SHP77 (cell line): ENCODE results near the gene HYI.
A peak's percentile ranks its signal among the peaks of the same experiment; 100 is the strongest.
"Not testable (repeated sequence)": the region's sequence is repeated elsewhere in the genome, so short reads cannot be mapped to it uniquely, and the experiment has no call there.

Experiments used
- DNase-seq, 2 experiments: peaks; one replicate each; lab custom pipeline; 2025; lab: John Stamatoyannopoulos, UW

Gene HYI

GRCh38 chr1:43453442-43454269 is at the start of gene HYI:
HYI (minus strand) TSS chr1:43453931; CDS start chr1:43453793, 138 bp downstream.
- peak; percentile 75 to 77 for DNase-seq

GRCh38 chr1:43501806-43502205 is 48.1 kb upstream of the HYI start:
- not testable (repeated sequence) for DNase-seq

GRCh38 chr1:43499898-43500297 is 46.2 kb upstream of the HYI start:
- DNase-seq = peak; percentile 6 to 7

GRCh38 chr1:43495204-43495603 is 41.5 kb upstream of the HYI start:
- DNase-seq = no peak

- no peak for DNase-seq
Measured at GRCh38 chr1:43493661-43494450, 40.1 kb upstream of the HYI start.

- no peak for DNase-seq
Measured at GRCh38 chr1:43492826-43493225, 39.1 kb upstream of the HYI start.

- no peak for DNase-seq
Measured at GRCh38 chr1:43491061-43491460, 37.3 kb upstream of the HYI start.

- DNase-seq = no peak
Measured at GRCh38 chr1:43488165-43488564, 34.4 kb upstream of the HYI start.

- no peak for DNase-seq
Measured at GRCh38 chr1:43484367-43484766, 30.6 kb upstream of the HYI start.

- DNase-seq = no peak
Measured at GRCh38 chr1:43482215-43482614, 28.5 kb upstream of the HYI start.

GRCh38 chr1:43481491-43481890 is 27.8 kb upstream of the HYI start:
- DNase-seq = no peak

- DNase-seq = no peak
Measured at GRCh38 chr1:43479414-43479813, 25.7 kb upstream of the HYI start.

GRCh38 chr1:43477716-43478115 is 24.0 kb upstream of the HYI start:
- no peak for DNase-seq

GRCh38 chr1:43475611-43476401 is 22.1 kb upstream of the HYI start:
- not testable (repeated sequence) for DNase-seq

GRCh38 chr1:43473463-43473862 is 19.7 kb upstream of the HYI start:
- DNase-seq = no peak

GRCh38 chr1:43472463-43473151 is 18.9 kb upstream of the HYI start:
- DNase-seq = not testable (repeated sequence)

GRCh38 chr1:43472087-43472462 is 18.3 kb upstream of the HYI start:
- no peak for DNase-seq

GRCh38 chr1:43469932-43470331 is 16.2 kb upstream of the HYI start:
- DNase-seq = no peak

- no peak for DNase-seq
Measured at GRCh38 chr1:43468414-43468813, 14.7 kb upstream of the HYI start.

- no peak for DNase-seq
Measured at GRCh38 chr1:43466403-43466802, 12.7 kb upstream of the HYI start.

GRCh38 chr1:43465505-43466067 is 11.9 kb upstream of the HYI start:
- no peak for DNase-seq
